ENCODE data around the gene SFSWAP.

DNA sequence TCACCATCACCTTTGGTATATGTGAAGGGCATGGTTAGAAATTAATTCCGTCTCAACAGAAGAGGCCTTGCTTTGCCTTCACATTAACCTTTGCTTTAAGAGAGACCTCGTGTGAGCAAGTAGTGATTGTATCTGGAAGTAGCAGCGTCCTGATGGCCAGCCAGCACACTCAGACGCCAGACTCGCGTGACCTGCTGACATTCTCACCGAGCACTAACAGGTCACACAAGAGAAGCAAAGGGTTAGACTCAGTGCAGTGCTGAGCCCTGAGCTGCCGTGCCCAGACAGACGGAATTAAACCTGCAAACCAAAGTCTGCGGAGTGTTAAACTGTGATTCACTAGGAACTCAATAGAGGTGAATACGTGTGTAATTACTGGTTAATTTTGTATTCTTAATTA is 77.2 kb downstream of the SFSWAP start:
- TF ChIP-seq NFYB (CRISPR knock-in tag; conservative IDR thresholded peaks at IDR 0.05; ENCODE audit: low read depth) (no peak), TEAD4 (CRISPR knock-in tag; IDR thresholded peaks at IDR 0.05) (no peak), ELF4 (CRISPR knock-in tag; IDR thresholded peaks at IDR 0.05; ENCODE audit: low read depth) (no peak), GRHL2 (CRISPR knock-in tag; IDR thresholded peaks at IDR 0.05; ENCODE audit: insufficient replicate concordance, severe bottlenecking) (no peak), SMAD4 (CRISPR knock-in tag; IDR thresholded peaks at IDR 0.05) (no peak)
- TF ChIP-seq, protein P1, sequence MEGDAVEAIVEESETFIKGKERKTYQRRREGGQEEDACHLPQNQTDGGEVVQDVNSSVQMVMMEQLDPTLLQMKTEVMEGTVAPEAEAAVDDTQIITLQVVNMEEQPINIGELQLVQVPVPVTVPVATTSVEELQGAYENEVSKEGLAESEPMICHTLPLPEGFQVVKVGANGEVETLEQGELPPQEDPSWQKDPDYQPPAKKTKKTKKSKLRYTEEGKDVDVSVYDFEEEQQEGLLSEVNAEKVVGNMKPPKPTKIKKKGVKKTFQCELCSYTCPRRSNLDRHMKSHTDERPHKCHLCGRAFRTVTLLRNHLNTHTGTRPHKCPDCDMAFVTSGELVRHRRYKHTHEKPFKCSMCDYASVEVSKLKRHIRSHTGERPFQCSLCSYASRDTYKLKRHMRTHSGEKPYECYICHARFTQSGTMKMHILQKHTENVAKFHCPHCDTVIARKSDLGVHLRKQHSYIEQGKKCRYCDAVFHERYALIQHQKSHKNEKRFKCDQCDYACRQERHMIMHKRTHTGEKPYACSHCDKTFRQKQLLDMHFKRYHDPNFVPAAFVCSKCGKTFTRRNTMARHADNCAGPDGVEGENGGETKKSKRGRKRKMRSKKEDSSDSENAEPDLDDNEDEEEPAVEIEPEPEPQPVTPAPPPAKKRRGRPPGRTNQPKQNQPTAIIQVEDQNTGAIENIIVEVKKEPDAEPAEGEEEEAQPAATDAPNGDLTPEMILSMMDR (IDR thresholded peaks at IDR 0.05) = no peak
- TF ChIP-seq, protein P2, sequence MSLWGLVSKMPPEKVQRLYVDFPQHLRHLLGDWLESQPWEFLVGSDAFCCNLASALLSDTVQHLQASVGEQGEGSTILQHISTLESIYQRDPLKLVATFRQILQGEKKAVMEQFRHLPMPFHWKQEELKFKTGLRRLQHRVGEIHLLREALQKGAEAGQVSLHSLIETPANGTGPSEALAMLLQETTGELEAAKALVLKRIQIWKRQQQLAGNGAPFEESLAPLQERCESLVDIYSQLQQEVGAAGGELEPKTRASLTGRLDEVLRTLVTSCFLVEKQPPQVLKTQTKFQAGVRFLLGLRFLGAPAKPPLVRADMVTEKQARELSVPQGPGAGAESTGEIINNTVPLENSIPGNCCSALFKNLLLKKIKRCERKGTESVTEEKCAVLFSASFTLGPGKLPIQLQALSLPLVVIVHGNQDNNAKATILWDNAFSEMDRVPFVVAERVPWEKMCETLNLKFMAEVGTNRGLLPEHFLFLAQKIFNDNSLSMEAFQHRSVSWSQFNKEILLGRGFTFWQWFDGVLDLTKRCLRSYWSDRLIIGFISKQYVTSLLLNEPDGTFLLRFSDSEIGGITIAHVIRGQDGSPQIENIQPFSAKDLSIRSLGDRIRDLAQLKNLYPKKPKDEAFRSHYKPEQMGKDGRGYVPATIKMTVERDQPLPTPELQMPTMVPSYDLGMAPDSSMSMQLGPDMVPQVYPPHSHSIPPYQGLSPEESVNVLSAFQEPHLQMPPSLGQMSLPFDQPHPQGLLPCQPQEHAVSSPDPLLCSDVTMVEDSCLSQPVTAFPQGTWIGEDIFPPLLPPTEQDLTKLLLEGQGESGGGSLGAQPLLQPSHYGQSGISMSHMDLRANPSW (CRISPR knock-in tag; conservative IDR thresholded peaks at IDR 0.05; ENCODE audit: low read depth) = no peak
- TF ChIP-seq, protein P3, sequence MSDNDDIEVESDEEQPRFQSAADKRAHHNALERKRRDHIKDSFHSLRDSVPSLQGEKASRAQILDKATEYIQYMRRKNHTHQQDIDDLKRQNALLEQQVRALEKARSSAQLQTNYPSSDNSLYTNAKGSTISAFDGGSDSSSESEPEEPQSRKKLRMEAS (CRISPR knock-in tag; IDR thresholded peaks at IDR 0.05) = no peak
- TF ChIP-seq, protein P4, sequence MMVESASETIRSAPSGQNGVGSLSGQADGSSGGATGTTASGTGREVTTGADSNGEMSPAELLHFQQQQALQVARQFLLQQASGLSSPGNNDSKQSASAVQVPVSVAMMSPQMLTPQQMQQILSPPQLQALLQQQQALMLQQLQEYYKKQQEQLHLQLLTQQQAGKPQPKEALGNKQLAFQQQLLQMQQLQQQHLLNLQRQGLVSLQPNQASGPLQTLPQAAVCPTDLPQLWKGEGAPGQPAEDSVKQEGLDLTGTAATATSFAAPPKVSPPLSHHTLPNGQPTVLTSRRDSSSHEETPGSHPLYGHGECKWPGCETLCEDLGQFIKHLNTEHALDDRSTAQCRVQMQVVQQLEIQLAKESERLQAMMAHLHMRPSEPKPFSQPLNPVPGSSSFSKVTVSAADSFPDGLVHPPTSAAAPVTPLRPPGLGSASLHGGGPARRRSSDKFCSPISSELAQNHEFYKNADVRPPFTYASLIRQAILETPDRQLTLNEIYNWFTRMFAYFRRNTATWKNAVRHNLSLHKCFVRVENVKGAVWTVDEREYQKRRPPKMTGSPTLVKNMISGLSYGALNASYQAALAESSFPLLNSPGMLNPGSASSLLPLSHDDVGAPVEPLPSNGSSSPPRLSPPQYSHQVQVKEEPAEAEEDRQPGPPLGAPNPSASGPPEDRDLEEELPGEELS (CRISPR knock-in tag; IDR thresholded peaks at IDR 0.05) = no peak
